IMR-90 (cell line): Measurements from ENCODE around the gene ZNF609. TPM values are rescaled to one million over a fixed set of nuclear protein-coding genes. Genes with fewer than 3 reads are reported as not detected.

ENCODE experiments used
- ATAC-seq: fragments of 200-7000 bp; cut with Tn5 transposase; 2 replicates; pipeline ENCODE4 v1.9.1; 2020; ENCODE audit warnings: low read depth, mild to moderate bottlenecking, moderate library complexity
- BruUV-seq: library from RNA; stranded (reverse); fragments of 400-500 nt; replicated peaks from 2 replicates; lab custom pipeline; 2021; lab: Mats Ljungman, UMichigan
- CTCF ChIA-PET: fragments of 300-600 bp; formaldehyde crosslinking; extraction: SDS; loops from one replicate; lab custom pipeline; 2021; ENCODE audit warnings: antibody characterized with exemption; lab: Yijun Ruan, JAX
- POLR2A ChIA-PET: fragments of 300-600 bp; sonication (Branson Sonifier 250); formaldehyde crosslinking; loops from one replicate; lab custom pipeline; 2022; ENCODE audit warnings: antibody characterized with exemption; ENCODE audit not compliant: unreplicated experiment; lab: Charles Lee
- DNase-seq: peaks from one replicate; pipeline ENCODE4 v3.0.0; 2013
- H2AFZ ChIP-seq: replicated peaks from 2 replicates; pipeline ENCODE3; 2013; ENCODE audit warnings: low read length, mild to moderate bottlenecking; ENCODE audit not compliant: poor library complexity
- H2AK5ac ChIP-seq: 2 replicates; pipeline ENCODE4 v1.6.1; 2013; ENCODE audit warnings: low read depth, low read length, inconsistent platforms
- H2AK9ac ChIP-seq: replicated peaks from 2 replicates; pipeline ENCODE3; 2013; ENCODE audit warnings: mild to moderate bottlenecking, low read depth, low read length, moderate library complexity; ENCODE audit not compliant: poor library complexity
- H2BK120ac ChIP-seq: 2 replicates; pipeline ENCODE4 v1.6.1; 2013; ENCODE audit warnings: low read depth, low read length, inconsistent platforms
- H2BK15ac ChIP-seq: 3 replicates; pipeline ENCODE4 v1.6.1; 2013; ENCODE audit warnings: low read depth, low read length, inconsistent platforms
- H2BK20ac ChIP-seq: 2 replicates; pipeline ENCODE4 v1.6.1; 2013; ENCODE audit warnings: low read depth, mild to moderate bottlenecking, inconsistent platforms, low read length, moderate library complexity
- H2BK5ac ChIP-seq: 2 replicates; pipeline ENCODE4 v1.6.1; 2013; ENCODE audit warnings: mild to moderate bottlenecking, low read depth, low read length, inconsistent platforms; ENCODE audit not compliant: poor library complexity, severe bottlenecking
- H3K14ac ChIP-seq: replicated peaks from 2 replicates; pipeline ENCODE4 v1.6.1; 2013; ENCODE audit warnings: low read depth, low read length, inconsistent platforms
- H3K18ac ChIP-seq: 2 replicates; pipeline ENCODE4 v1.6.1; 2013; ENCODE audit warnings: low read depth, low read length, control low read depth
- H3K23ac ChIP-seq: 2 replicates; pipeline ENCODE4 v1.6.1; 2013; ENCODE audit warnings: low read depth, low read length, inconsistent platforms
- H3K27ac ChIP-seq: 2 replicates; pipeline ENCODE4 v1.5.1; 2013; ENCODE audit warnings: mild to moderate bottlenecking, control low read depth, low read length; ENCODE audit not compliant: insufficient read depth
- H3K27me3 ChIP-seq: 2 replicates; pipeline ENCODE4 v1.6.1; 2013; ENCODE audit warnings: low read length; ENCODE audit not compliant: control insufficient read depth, insufficient read depth
- H3K36me3 ChIP-seq: 2 replicates; pipeline ENCODE4 v1.6.1; 2013; ENCODE audit warnings: low read length, mixed read lengths; ENCODE audit not compliant: control insufficient read depth, insufficient read depth
- H3K4ac ChIP-seq: 2 replicates; pipeline ENCODE4 v1.6.1; 2013; ENCODE audit warnings: low read depth, low read length, inconsistent platforms
- H3K4me1 ChIP-seq: 2 replicates; pipeline ENCODE4 v1.6.1; 2013; ENCODE audit warnings: low read length, mixed read lengths; ENCODE audit not compliant: control insufficient read depth, insufficient read depth
- H3K4me2 ChIP-seq: 2 replicates; pipeline ENCODE4 v1.6.1; 2013; ENCODE audit warnings: low read depth, mild to moderate bottlenecking, control low read depth, low read length, moderate library complexity
- H3K4me3 ChIP-seq: 2 replicates; pipeline ENCODE4 v1.5.1; 2013; ENCODE audit warnings: low read depth, mild to moderate bottlenecking, control low read depth, low read length, moderate library complexity; ENCODE audit not compliant: insufficient read depth
- H3K56ac ChIP-seq: 2 replicates; pipeline ENCODE4 v1.6.1; 2013; ENCODE audit warnings: low read length, inconsistent platforms; ENCODE audit not compliant: insufficient read depth; ENCODE audit errors: extremely low read depth
- H3K79me1 ChIP-seq, 2 experiments: 2 replicates each; pipeline ENCODE4 v1.6.1; 2013; ENCODE audit warnings: low read length in 2 of 2, inconsistent platforms in 1 of 2, low read depth in 1 of 2
- H3K9ac ChIP-seq: 2 replicates; pipeline ENCODE4 v1.6.1; 2013; ENCODE audit warnings: low read depth, low read length, control low read depth
- H3K9me1 ChIP-seq: 2 replicates; pipeline ENCODE4 v1.6.1; 2013; ENCODE audit warnings: low read length, inconsistent platforms; ENCODE audit not compliant: insufficient read depth
- H3K9me3 ChIP-seq: 2 replicates; pipeline ENCODE4 v1.6.1; 2013; ENCODE audit warnings: low read length; ENCODE audit not compliant: control insufficient read depth, insufficient read depth
- H4K20me1 ChIP-seq: 2 replicates; pipeline ENCODE4 v1.6.1; 2013; ENCODE audit warnings: low read length, inconsistent platforms; ENCODE audit not compliant: insufficient read depth
- H4K5ac ChIP-seq: 2 replicates; pipeline ENCODE4 v1.6.1; 2013; ENCODE audit warnings: mild to moderate bottlenecking, low read depth, low read length, control low read depth
- H4K8ac ChIP-seq, 2 experiments: 2 replicates each; pipeline ENCODE4 v1.6.1; 2013; ENCODE audit warnings: low read depth in 2 of 2, low read length in 2 of 2, control low read depth in 1 of 2, inconsistent platforms in 1 of 2
- H4K91ac ChIP-seq: 2 replicates; pipeline ENCODE4 v1.6.1; 2013; ENCODE audit warnings: low read depth, low read length, inconsistent platforms; ENCODE audit not compliant: insufficient read depth
- BHLHE40 ChIP-seq: fragments of 150-350 bp; IDR thresholded peaks from 2 replicates; pipeline ENCODE4 v1.6.1; 2016; ENCODE audit warnings: mild to moderate bottlenecking, low read depth, low read length
- CEBPB ChIP-seq: IDR thresholded peaks from 2 replicates; pipeline ENCODE4 v1.6.1; 2012; ENCODE audit warnings: low read depth, low read length, improper control_type of control experiment
- CHD1 ChIP-seq: IDR thresholded peaks from 2 replicates; pipeline ENCODE4 v1.6.1; 2012; ENCODE audit warnings: low read depth, low read length, improper control_type of control experiment
- FOS ChIP-seq: fragments of 150-350 bp; IDR thresholded peaks from 2 replicates; pipeline ENCODE4 v1.6.1; 2016; ENCODE audit warnings: low read depth, low read length
- MAFK ChIP-seq: IDR thresholded peaks from 2 replicates; pipeline ENCODE4 v1.6.1; 2012; ENCODE audit warnings: low read depth, low read length, improper control_type of control experiment
- MAZ ChIP-seq: IDR thresholded peaks from 2 replicates; pipeline ENCODE4 v1.6.1; 2012; ENCODE audit warnings: low read depth, mild to moderate bottlenecking, low read length, improper control_type of control experiment, moderate library complexity, borderline replicate concordance
- MXI1 ChIP-seq: IDR thresholded peaks from 2 replicates; pipeline ENCODE4 v1.6.1; 2012; ENCODE audit warnings: low read depth, mild to moderate bottlenecking, low read length, moderate library complexity, borderline replicate concordance
- NFE2L2 ChIP-seq: fragments of 150-350 bp; IDR thresholded peaks from 2 replicates; pipeline ENCODE4 v1.6.1; 2016; ENCODE audit warnings: low read depth, mild to moderate bottlenecking, low read length
- POLR2A ChIP-seq: IDR thresholded peaks from 2 replicates; pipeline ENCODE4 v1.6.1; 2012; ENCODE audit warnings: mild to moderate bottlenecking, low read depth, low read length
- RAD21 ChIP-seq: IDR thresholded peaks from 2 replicates; pipeline ENCODE4 v1.6.1; 2012; ENCODE audit warnings: low read length, improper control_type of control experiment
- RCOR1 ChIP-seq: IDR thresholded peaks from 2 replicates; pipeline ENCODE4 v1.6.1; 2012; ENCODE audit warnings: mild to moderate bottlenecking, low read length, improper control_type of control experiment; ENCODE audit not compliant: insufficient replicate concordance
- RFX5 ChIP-seq: IDR thresholded peaks from 2 replicates; pipeline ENCODE4 v1.8.0; 2012; ENCODE audit warnings: low read depth, mild to moderate bottlenecking, low read length, moderate library complexity
- SMC3 ChIP-seq: fragments of 150-350 bp; IDR thresholded peaks from 2 replicates; pipeline ENCODE4 v1.6.1; 2016; ENCODE audit warnings: low read depth, mild to moderate bottlenecking, antibody characterized with exemption, low read length, moderate library complexity
- WGBS, 2 experiments: methylation state at CpG; one replicate each; pipeline versions ENCODE4 v1.1.5 to v1.1.7; 2013; ENCODE audit warnings: missing lambda C conversion rate in 2 of 2; ENCODE audit not compliant: insufficient read length in 1 of 2; ENCODE audit errors: extremely low coverage in 2 of 2; 5-methylcytosine and 5-hydroxymethylcytosine counted together
- dilution Hi-C: fragments of 300-500 bp; cut with HindIII; formaldehyde crosslinking; loops from one replicate; pipeline ENCODE4 v1.14.3; 2018; ENCODE audit warnings: low sequenced_read_pairs; ENCODE audit not compliant: unreplicated experiment
- in situ Hi-C: fragments of 300-500 bp; cut with MboI; formaldehyde crosslinking; loops from 3 replicates; pipeline ENCODE4 v1.14.3; 2019; ENCODE audit warnings: low sequenced_read_pairs, inconsistent platforms, mixed read lengths
- intact Hi-C: fragments of 100-400 bp; cut with micrococcal nuclease; formaldehyde crosslinking; loops from 2 replicates; pipeline ENCODE4 v1.10.0; 2022
- polyA plus RNA-seq, 3 experiments: library from polyadenylated mRNA; depleted of rRNA; stranded (reverse); fragments of >200 nt; gene quantifications; 2 replicates each; pipeline ENCODE4 v1.2.3, GENCODE V29; 2012; ENCODE audit warnings: low replicate concordance in 1 of 3
- total RNA-seq: library from RNA; depleted of rRNA; stranded (reverse); fragments of >200 nt; gene quantifications from 2 replicates; pipeline ENCODE4 v1.2.3, GENCODE V29; 2012
- TF ChIP-seq, protein P1 (sequence below): fragments of 150-350 bp; IDR thresholded peaks from 2 replicates; pipeline ENCODE4 v1.6.1; 2016; ENCODE audit warnings: low read depth, mild to moderate bottlenecking, low read length, moderate library complexity, borderline replicate concordance
- TF ChIP-seq, protein P2 (sequence below): fragments of 150-350 bp; IDR thresholded peaks from 2 replicates; pipeline ENCODE4 v1.6.1; 2017; ENCODE audit warnings: mild to moderate bottlenecking, antibody characterized with exemption, low read length, low read depth
- TF ChIP-seq, protein P3 (sequence below): conservative IDR thresholded peaks from 2 replicates; pipeline ENCODE4 v1.5.1; 2012; ENCODE audit warnings: mild to moderate bottlenecking, low read depth, low read length, improper control_type of control experiment

The ZNF609 gene
- total and polyA plus RNA-seq, 2 of the 4 experiments (the other 2 are of a cell fraction): 10.4 to 12.5 TPM

DNA sequence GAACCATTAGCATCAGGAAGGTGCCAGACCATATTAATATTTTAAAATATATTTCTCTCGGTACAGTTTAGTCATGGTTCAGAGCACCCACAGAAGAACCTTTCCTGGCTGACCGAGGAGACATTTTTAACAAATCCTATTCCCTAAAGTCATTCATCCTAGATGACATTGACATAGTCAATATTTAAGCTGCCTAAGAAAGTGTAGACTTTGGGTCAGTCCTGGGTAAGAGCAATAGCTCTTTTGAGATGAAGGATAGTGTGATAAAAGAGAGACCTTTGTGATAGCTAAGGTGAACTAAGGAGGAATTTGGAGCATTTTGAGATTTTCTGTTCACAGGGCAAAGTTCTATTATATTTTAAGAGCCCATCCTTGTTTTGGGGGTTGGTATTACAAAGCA is 47.5 kb downstream of the ZNF609 start:
- H4K5ac ChIP-seq: no peak overlapping the region
- no peak overlapping the region for H3K4ac ChIP-seq
- TF ChIP-seq MXI1 (no peak), MAZ (no peak), NFE2L2 (no peak), CHD1 (no peak), CEBPB (no peak), RFX5 (no peak), SMC3 (no peak), MAFK (no peak), RCOR1 (no peak), BHLHE40 (no peak), FOS (no peak), RAD21 (no peak), POLR2A (no peak)
- TF ChIP-seq, protein P1, sequence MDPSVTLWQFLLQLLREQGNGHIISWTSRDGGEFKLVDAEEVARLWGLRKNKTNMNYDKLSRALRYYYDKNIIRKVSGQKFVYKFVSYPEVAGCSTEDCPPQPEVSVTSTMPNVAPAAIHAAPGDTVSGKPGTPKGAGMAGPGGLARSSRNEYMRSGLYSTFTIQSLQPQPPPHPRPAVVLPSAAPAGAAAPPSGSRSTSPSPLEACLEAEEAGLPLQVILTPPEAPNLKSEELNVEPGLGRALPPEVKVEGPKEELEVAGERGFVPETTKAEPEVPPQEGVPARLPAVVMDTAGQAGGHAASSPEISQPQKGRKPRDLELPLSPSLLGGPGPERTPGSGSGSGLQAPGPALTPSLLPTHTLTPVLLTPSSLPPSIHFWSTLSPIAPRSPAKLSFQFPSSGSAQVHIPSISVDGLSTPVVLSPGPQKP: no peak
- TF ChIP-seq, protein P2, sequence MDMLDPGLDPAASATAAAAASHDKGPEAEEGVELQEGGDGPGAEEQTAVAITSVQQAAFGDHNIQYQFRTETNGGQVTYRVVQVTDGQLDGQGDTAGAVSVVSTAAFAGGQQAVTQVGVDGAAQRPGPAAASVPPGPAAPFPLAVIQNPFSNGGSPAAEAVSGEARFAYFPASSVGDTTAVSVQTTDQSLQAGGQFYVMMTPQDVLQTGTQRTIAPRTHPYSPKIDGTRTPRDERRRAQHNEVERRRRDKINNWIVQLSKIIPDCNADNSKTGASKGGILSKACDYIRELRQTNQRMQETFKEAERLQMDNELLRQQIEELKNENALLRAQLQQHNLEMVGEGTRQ: no peak
- TF ChIP-seq, protein P3, sequence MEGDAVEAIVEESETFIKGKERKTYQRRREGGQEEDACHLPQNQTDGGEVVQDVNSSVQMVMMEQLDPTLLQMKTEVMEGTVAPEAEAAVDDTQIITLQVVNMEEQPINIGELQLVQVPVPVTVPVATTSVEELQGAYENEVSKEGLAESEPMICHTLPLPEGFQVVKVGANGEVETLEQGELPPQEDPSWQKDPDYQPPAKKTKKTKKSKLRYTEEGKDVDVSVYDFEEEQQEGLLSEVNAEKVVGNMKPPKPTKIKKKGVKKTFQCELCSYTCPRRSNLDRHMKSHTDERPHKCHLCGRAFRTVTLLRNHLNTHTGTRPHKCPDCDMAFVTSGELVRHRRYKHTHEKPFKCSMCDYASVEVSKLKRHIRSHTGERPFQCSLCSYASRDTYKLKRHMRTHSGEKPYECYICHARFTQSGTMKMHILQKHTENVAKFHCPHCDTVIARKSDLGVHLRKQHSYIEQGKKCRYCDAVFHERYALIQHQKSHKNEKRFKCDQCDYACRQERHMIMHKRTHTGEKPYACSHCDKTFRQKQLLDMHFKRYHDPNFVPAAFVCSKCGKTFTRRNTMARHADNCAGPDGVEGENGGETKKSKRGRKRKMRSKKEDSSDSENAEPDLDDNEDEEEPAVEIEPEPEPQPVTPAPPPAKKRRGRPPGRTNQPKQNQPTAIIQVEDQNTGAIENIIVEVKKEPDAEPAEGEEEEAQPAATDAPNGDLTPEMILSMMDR: no peak
- peaks cover 48% of the 10 kb centered on the region for H4K20me1 ChIP-seq
- H2BK20ac ChIP-seq: no peak overlapping the region
- intact Hi-C loops: loop anchor here (5.0 kb wide), 1 partner anchor 46 kb away; the partner anchor contains the start of gene ZNF609
- no peak for DNase-seq
- H2AFZ ChIP-seq: no peak overlapping the region
- H2AK9ac ChIP-seq: no peak overlapping the region
- no peak overlapping the region for H3K4me3 ChIP-seq
- peaks cover 4% of the 10 kb centered on the region; the same call in 1 of the 2 replicates for H3K36me3 ChIP-seq
- no peak overlapping the region for H3K9ac ChIP-seq
- H3K79me1 ChIP-seq: peaks cover 31 to 78% of the 10 kb centered on the region in 2 experiments
- no peak overlapping the region for H3K23ac ChIP-seq
- no peak overlapping the region for H2AK5ac ChIP-seq
- no peak overlapping the region for H2BK5ac ChIP-seq
- H3K4me2 ChIP-seq: no peak overlapping the region
- H4K91ac ChIP-seq: no peak overlapping the region
- no peak overlapping the region for H4K8ac ChIP-seq
- H3K18ac ChIP-seq: no peak overlapping the region
- ChIA-PET POLR2A (no interaction called here), CTCF (interaction anchor here (0.6 kb wide), 1 partner anchor 335 kb away, joined by 3 read pairs; no protein-coding TSS in a partner anchor)
- no peak overlapping the region for H2BK120ac ChIP-seq
- H3K14ac ChIP-seq: no peak overlapping the region
- WGBS, 2 experiments: no CpG with 5 or more reads among the region's 2 CpGs
- no peaks in the 10 kb centered on the region for H3K9me3 ChIP-seq
- no peak overlapping the region for H3K56ac ChIP-seq
- H2BK15ac ChIP-seq: no peak overlapping the region; the same call in 2 of the 3 replicates
- dilution Hi-C loops: no loop called here
- BruUV-seq: no TSS peak
- H3K27ac ChIP-seq: no peak overlapping the region
- peaks cover 8% of the 10 kb centered on the region; the same call in 1 of the 2 replicates for H3K4me1 ChIP-seq
- H3K27me3 ChIP-seq: no peaks in the 10 kb centered on the region
- no peak for ATAC-seq
- peaks cover 16% of the 10 kb centered on the region for H3K9me1 ChIP-seq
- in situ Hi-C loops: no loop called here
